CD4-positive, alpha-beta T cell (primary cell): ENCODE measurements around the gene SOX5. TPM values are rescaled to one million over a fixed set of nuclear protein-coding genes. Genes with fewer than 3 reads are reported as not detected.

ENCODE experiments used
- ATAC-seq: fragments of 200-7000 bp; cut with Tn5 transposase; one replicate; pipeline ENCODE4 v1.10.0; 2022; ENCODE audit warnings: mild to moderate bottlenecking; ENCODE audit not compliant: poor library complexity
- CTCF ChIA-PET: fragments of 350-600 bp; sonication (Branson Sonifier 250); formaldehyde crosslinking; loops from one replicate; lab custom pipeline; 2021; ENCODE audit warnings: antibody characterized with exemption, inconsistent platforms; lab: Charles Lee
- POLR2A ChIA-PET: fragments of 350-600 bp; sonication (Branson Sonifier 250); formaldehyde crosslinking; loops from one replicate; lab custom pipeline; 2021; ENCODE audit warnings: antibody characterized with exemption, inconsistent platforms; lab: Charles Lee
- DNase-seq, 14 experiments: peaks; one replicate each; pipeline ENCODE4 v3.0.0-alpha.2; 2013 to 2020; ENCODE audit warnings: mixed read lengths in 2 of 14
- H3K27ac ChIP-seq, 2 donors: one replicate each; pipeline versions ENCODE4 v1.5.1 to v1.7.0; 2013; ENCODE audit warnings: low read length in 2 of 2, low read depth in 1 of 2, mild to moderate bottlenecking in 1 of 2
- H3K27me3 ChIP-seq, 2 experiments: 1 replicate in 1 of 2; 2 replicates in 1 of 2; pipeline versions ENCODE4 v1.6.1 to v1.7.0; 2013; ENCODE audit warnings: low read length in 2 of 2, control low read depth in 1 of 2, mild to moderate bottlenecking in 1 of 2, moderate library complexity in 1 of 2; ENCODE audit not compliant: insufficient read depth in 2 of 2, control insufficient read depth in 1 of 2
- H3K36me3 ChIP-seq: one replicate; pipeline ENCODE4 v1.6.1; 2013; ENCODE audit warnings: low read length, control low read depth; ENCODE audit not compliant: insufficient read depth
- H3K4me1 ChIP-seq: one replicate; pipeline ENCODE4 v1.6.1; 2013; ENCODE audit warnings: low read length, control low read depth; ENCODE audit not compliant: insufficient read depth
- H3K4me3 ChIP-seq: one replicate; pipeline ENCODE4 v1.5.1; 2013; ENCODE audit warnings: mild to moderate bottlenecking, low read length, moderate library complexity
- H3K9me3 ChIP-seq, 2 experiments: 1 replicate in 1 of 2; 2 replicates in 1 of 2; pipeline versions ENCODE4 v1.6.1 to v1.7.0; 2013; ENCODE audit warnings: low read length in 2 of 2, mild to moderate bottlenecking in 2 of 2, control low read depth in 1 of 2, moderate library complexity in 1 of 2; ENCODE audit not compliant: control insufficient read depth in 1 of 2, insufficient read depth in 1 of 2
- H3K27ac Mint-ChIP-seq: one replicate; pipeline ENCODE4 v1.8.0; 2020; ENCODE audit warnings: mixed read lengths
- H3K27me3 Mint-ChIP-seq: one replicate; pipeline ENCODE4 v1.8.0; 2021; ENCODE audit warnings: mixed read lengths
- H3K36me3 Mint-ChIP-seq: one replicate; pipeline ENCODE4 v1.8.0; 2021; ENCODE audit warnings: low read depth, mixed read lengths
- H3K4me1 Mint-ChIP-seq: one replicate; pipeline ENCODE4 v1.8.0; 2021; ENCODE audit warnings: low read depth, mixed read lengths
- H3K4me3 Mint-ChIP-seq: one replicate; pipeline ENCODE4 v1.8.0; 2020; ENCODE audit warnings: mild to moderate bottlenecking, mixed read lengths
- H3K9me3 Mint-ChIP-seq: one replicate; pipeline ENCODE4 v1.8.0; 2020; ENCODE audit warnings: mixed read lengths
- CTCF ChIP-seq: fragments of 200-600 bp; IDR thresholded peaks from one replicate; pipeline ENCODE4 v1.8.0; 2022; ENCODE audit warnings: antibody characterized with exemption, mild to moderate bottlenecking
- intact Hi-C, 2 experiments: fragments of 100-400 bp; cut with DNase I in 1 of 2; cut with micrococcal nuclease in 1 of 2; formaldehyde crosslinking; loops; one replicate each; pipeline versions ENCODE4 v1.15.1 to v1.9.0; 2023 to 2025; cut with DNase I, micrococcal nuclease
- total RNA-seq, 174 experiments: library from RNA in 2 of 174; stranded (reverse) in 2 of 174; gene quantifications; one replicate each; pipeline ENCODE4 v1.2.3 and lab custom pipeline; 2021 to 2026

The SOX5 gene
- total RNA-seq, 2 experiments from 2014 or later: not detected

- Mint-ChIP-seq H3K27me3 (no peaks in the 10 kb centered on the region), H3K4me1 (no peaks in the 10 kb centered on the region), H3K36me3 (no peaks in the 10 kb centered on the region), H3K9me3 (peaks cover 6% of the 10 kb centered on the region), H3K4me3 (no peak overlapping the region), H3K27ac (no peak overlapping the region)
- Histone ChIP-seq H3K4me1 (no peaks in the 10 kb centered on the region), H3K36me3 (no peaks in the 10 kb centered on the region), H3K27ac (no peak overlapping the region), H3K4me3 (no peak overlapping the region), H3K27me3 (no peaks in the 10 kb centered on the region), H3K9me3 (no peaks in the 10 kb centered on the region)
- TF ChIP-seq CTCF: no peak
- intact Hi-C loops: no loop called here
- DNase-seq (no peak), ATAC-seq (no peak)
- ChIA-PET CTCF (no interaction called here), POLR2A (no interaction called here)
Observed at GRCh38 chr12:23795494-23795893, 154.0 kb downstream of the SOX5 start.

GRCh38 chr12:23781118-23781517, 168.4 kb downstream of the SOX5 start:
- ChIA-PET POLR2A (no interaction called here), CTCF (no interaction called here)
- H3K4me3 ChIP-seq: no peak overlapping the region
- H3K9me3 ChIP-seq: peaks cover 0 to 6% of the 10 kb centered on the region in 2 experiments
- no peaks in the 10 kb centered on the region for H3K4me1 ChIP-seq
- DNase-seq (no peak), ATAC-seq (no peak)
- TF ChIP-seq CTCF: no peak
- no peak overlapping the region for H3K27ac ChIP-seq
- H3K27me3 ChIP-seq: no peaks in the 10 kb centered on the region
- H3K9me3 Mint-ChIP-seq: no peaks in the 10 kb centered on the region
- no peaks in the 10 kb centered on the region for H3K36me3 ChIP-seq
- no peaks in the 10 kb centered on the region for H3K4me1 Mint-ChIP-seq
- no peaks in the 10 kb centered on the region for H3K27me3 Mint-ChIP-seq
- no peaks in the 10 kb centered on the region for H3K36me3 Mint-ChIP-seq
- H3K4me3 Mint-ChIP-seq: no peak overlapping the region
- intact Hi-C loops: no loop called here
- H3K27ac Mint-ChIP-seq: no peak overlapping the region

DNA sequence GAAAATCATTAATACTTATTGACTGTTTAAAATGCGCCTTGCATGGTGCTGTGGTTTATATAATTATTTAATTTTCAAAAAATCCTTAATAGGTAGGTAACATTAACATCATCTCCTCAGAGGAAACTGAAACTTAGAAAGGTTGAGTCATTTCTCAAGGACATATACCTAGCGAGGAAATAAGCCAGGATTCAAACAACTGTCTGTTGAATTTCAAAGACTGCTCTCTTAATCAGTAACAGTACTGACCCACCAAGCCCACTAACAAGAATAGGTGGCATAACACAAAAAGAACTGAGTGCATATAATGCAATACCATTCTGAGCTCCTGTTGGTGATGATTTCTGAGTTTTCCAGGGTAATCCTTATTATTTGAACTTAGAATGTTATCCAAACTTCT, 174.3 kb downstream of the SOX5 start:
- H3K9me3 ChIP-seq: peaks cover 0 to 3% of the 10 kb centered on the region in 2 experiments
- H3K4me3 ChIP-seq: no peak overlapping the region
- Mint-ChIP-seq H3K27me3 (no peaks in the 10 kb centered on the region), H3K9me3 (no peaks in the 10 kb centered on the region), H3K27ac (no peak overlapping the region), H3K4me3 (no peak overlapping the region), H3K4me1 (no peaks in the 10 kb centered on the region), H3K36me3 (no peaks in the 10 kb centered on the region)
- ChIA-PET CTCF (no interaction called here), POLR2A (no interaction called here)
- no peaks in the 10 kb centered on the region for H3K4me1 ChIP-seq
- no peak overlapping the region for H3K27ac ChIP-seq
- no peak for ATAC-seq
- TF ChIP-seq CTCF: no peak
- no peak for DNase-seq
- no peaks in the 10 kb centered on the region for H3K36me3 ChIP-seq
- H3K27me3 ChIP-seq: no peaks in the 10 kb centered on the region
- intact Hi-C loops: no loop called here
